DMS53 treated with DMSO at 0.1 percent for 48 hours (cell line): ENCODE measurements around the gene VEGFA.

Experiments
- DNase-seq: peaks from one replicate; lab custom pipeline; 2025; ENCODE audit not compliant: unreplicated experiment; lab: John Stamatoyannopoulos, UW

Gene VEGFA

GRCh38 chr6:43738877-43739641 is 31.0 kb upstream of the VEGFA start:
- DNase-seq: no peak

DNA sequence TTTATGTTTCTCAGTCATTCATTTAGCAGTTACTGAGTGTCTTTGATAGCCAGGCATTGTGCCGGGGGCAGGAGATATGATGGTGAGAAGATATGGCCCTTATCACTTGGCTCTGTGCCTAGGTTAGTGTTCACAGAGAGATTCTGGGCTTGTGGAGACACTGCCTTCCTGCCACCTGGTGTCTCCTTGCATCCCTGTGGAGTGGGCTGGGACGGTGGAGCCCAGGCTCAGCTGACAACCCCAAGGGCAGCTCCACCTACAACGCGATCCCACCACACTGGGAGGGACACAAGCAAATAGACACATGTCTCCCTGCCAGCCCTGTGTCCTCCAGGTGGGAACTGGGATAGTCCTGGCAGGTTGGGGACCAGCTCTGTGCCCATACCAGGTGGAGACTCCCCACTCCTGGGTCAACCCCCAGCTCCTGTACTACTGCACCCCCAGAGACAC is 30.3 kb upstream of the VEGFA start:
- no peak for DNase-seq

- no peak for DNase-seq
Observed at GRCh38 chr6:43740321-43740960, 29.6 kb upstream of the VEGFA start.

GRCh38 chr6:43740961-43741764 is 28.8 kb upstream of the VEGFA start:
- DNase-seq: no peak

DNA sequence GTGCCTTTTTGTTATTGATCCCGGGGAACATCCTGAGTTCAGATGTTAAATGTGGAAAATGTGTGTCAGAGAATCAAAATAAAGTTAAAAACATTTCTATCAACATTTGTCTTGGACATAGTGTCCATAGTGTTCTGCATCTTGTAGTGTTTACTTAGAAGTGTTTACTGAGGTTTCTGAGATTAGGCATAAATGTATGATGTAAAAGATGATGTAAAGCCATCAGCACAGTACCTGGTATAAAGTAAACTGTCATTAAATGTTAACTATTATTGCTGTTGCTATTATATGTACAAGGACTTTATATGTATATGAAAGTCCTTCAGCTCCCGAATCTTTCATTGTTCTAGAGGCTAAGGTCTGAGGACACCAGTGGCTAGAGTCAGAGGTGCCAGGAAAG is 28.2 kb upstream of the VEGFA start:
- no peak for DNase-seq

GRCh38 chr6:43742285-43742684 is 27.7 kb upstream of the VEGFA start:
- no peak for DNase-seq

GRCh38 chr6:43742931-43743632 is 26.9 kb upstream of the VEGFA start:
- no peak for DNase-seq

- no peak for DNase-seq
Observed at GRCh38 chr6:43743682-43744381, 26.2 kb upstream of the VEGFA start.

- no peak for DNase-seq
Observed at GRCh38 chr6:43744491-43744890, 25.5 kb upstream of the VEGFA start.

GRCh38 chr6:43744931-43745727 is 24.9 kb upstream of the VEGFA start:
- no peak for DNase-seq

GRCh38 chr6:43746071-43746470 is 23.9 kb upstream of the VEGFA start:
- DNase-seq: no peak

DNA sequence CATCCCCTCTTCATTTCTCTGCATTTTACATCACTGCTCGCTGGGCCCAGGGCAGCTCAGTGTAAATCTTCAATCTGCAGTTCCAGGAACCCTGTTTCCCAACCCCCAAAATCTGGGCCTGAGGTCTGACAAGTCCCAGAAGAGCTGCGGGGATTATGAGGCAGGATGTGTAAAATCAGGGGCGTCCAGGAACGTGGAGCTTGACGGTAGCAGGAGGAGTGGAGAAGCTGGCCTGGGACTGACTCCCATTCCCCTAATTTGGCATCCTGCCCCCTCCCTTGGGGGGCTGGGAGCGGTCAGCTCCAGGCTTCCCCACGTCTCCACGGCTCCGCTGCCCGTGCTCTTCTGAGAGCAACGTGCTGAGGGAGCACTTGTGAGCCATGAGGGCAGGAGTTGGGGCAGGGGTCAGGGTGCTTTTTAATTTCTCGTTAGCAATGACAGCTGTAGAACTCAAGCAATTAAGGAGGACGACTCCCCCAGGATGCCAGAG is 23.4 kb upstream of the VEGFA start:
- DNase-seq: no peak

DNA sequence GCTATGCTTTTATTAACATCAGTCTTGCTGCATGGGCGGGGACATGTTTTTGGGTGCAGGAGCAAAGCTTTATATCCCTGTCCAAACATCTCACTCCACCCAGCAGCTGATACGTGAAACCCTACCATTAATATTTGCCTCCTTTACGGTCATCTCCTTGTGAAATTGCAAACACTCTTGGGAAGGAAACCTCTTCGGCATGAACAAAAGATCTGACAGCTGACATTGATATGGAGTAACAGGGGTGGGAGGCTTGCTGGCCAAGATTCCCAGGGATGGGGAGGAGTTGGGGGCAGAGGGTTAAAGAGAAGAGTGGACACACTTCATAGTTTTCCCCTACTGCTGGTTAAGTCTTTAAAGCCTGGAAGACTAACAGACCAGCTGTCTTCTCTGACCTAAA is 22.2 kb upstream of the VEGFA start:
- DNase-seq: no peak

GRCh38 chr6:43748765-43749164 is 21.2 kb upstream of the VEGFA start:
- DNase-seq: no peak

DNA sequence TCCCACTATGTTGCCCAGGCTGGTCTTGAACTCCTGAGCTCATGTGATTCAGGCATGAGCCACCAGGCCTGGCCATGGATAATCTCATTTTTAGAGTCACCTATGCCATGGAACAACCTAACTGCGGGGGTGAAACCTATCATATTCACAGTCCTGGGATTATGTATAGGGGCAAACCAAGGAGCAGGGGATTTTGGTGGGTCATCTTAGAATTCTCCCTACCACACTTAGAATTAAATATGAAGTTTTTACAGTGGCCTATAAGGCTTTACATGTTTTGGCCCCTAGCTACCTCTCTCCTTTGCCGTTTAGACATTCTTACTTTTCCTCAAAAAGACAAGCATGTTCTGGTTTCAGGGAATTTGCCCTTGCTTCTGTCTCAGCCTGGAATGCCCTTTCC is 20.6 kb upstream of the VEGFA start:
- DNase-seq: no peak

GRCh38 chr6:43750622-43751021 is 19.4 kb upstream of the VEGFA start:
- no peak for DNase-seq

DNA sequence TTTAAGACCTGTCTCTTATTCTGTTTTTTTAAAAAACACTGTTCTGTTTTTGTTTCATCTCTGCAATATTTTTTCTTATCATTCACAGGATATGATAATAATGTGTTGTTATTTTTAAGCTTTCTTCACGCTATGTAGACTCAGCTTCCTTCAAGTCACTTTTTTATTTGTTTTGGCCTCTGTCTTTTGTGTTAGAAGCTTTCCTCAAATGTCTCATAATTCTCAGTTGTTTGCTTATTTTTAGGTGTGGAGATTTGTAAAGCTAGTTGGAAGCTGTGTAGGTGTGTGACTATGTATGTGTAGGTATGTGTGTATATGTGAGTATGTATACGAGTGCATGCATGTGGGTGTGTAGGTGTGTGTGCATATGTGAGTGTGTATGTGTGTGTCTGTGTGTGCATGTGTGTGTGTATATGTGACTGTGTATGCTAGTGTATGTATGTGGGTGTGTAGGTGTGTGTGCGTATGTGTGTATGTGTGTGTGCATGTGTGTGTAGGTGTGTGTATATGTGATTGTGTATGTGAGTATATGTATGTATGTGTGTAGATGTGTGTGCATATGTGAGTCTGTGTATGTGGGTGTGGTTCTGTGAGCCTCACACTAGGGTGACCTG is 16.3 kb upstream of the VEGFA start:
- DNase-seq: no peak

GRCh38 chr6:43757966-43758616 is 11.9 kb upstream of the VEGFA start:
- DNase-seq: no peak

DNA sequence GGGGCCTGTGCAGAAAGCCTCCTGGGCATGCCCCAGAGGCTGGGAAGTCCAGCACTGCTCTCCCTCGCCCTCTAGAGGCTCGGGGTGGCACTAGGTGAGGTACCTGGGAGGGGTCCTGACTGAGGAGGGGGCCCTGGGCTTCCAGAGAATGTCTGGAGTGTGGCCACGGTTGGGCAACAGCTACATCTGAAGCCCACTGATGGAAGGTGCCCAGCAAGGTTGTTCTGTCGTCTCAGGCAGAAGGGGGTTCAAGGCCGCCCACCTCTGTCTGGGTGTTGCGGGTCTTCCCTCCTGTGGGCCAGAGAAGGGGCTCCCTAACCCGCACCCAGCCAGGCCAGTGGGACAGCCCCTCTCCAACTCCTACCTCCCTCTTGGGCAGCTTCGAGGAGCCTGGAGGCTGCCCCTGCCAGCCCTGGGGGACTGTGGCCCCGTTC is 11.4 kb upstream of the VEGFA start:
- DNase-seq: no peak
